Ishikawa (cell line): ENCODE measurements around the gene ACAD11.

Source experiments
- CEBPB ChIP-seq: IDR thresholded peaks from 2 replicates; pipeline ENCODE4 v1.6.1; 2012
- CREB1 ChIP-seq: IDR thresholded peaks from 2 replicates; pipeline ENCODE4 v1.6.1; 2012; ENCODE audit warnings: low read depth
- EP300 ChIP-seq: IDR thresholded peaks from 2 replicates; pipeline ENCODE4 v1.6.1; 2012; ENCODE audit warnings: borderline replicate concordance
- MAX ChIP-seq: IDR thresholded peaks from 2 replicates; pipeline ENCODE4 v1.6.1; 2012
- RAD21 ChIP-seq: IDR thresholded peaks from 2 replicates; pipeline ENCODE4 v1.6.1; 2012; ENCODE audit warnings: low read depth
- REST ChIP-seq: IDR thresholded peaks from 2 replicates; pipeline ENCODE4 v1.6.1; 2012; ENCODE audit warnings: low read depth, mild to moderate bottlenecking
- TAF1 ChIP-seq: IDR thresholded peaks from 2 replicates; pipeline ENCODE4 v1.6.1; 2012; ENCODE audit warnings: low read depth, mild to moderate bottlenecking
- TCF12 ChIP-seq: IDR thresholded peaks from 2 replicates; pipeline ENCODE4 v1.6.1; 2012; ENCODE audit warnings: low read depth
- TEAD4 ChIP-seq: IDR thresholded peaks from 2 replicates; pipeline ENCODE4 v1.6.1; 2012
- USF1 ChIP-seq: IDR thresholded peaks from 2 replicates; pipeline ENCODE4 v1.6.1; 2012
- YY1 ChIP-seq: IDR thresholded peaks from 2 replicates; pipeline ENCODE4 v1.6.1; 2012; ENCODE audit warnings: low read depth
- ZBTB7A ChIP-seq: IDR thresholded peaks from 2 replicates; pipeline ENCODE4 v1.6.1; 2012; ENCODE audit warnings: low read depth

- no peak for TF ChIP-seq CREB1
- TF ChIP-seq MAX, result no peak
- TF ChIP-seq YY1, result no peak
- TF ChIP-seq TCF12, result no peak
- no peak for TF ChIP-seq RAD21
- TF ChIP-seq REST, result no peak
- no peak for TF ChIP-seq TEAD4
- no peak for TF ChIP-seq EP300
- no peak for TF ChIP-seq USF1
- no peak for TF ChIP-seq CEBPB
- no peak for TF ChIP-seq TAF1
- TF ChIP-seq ZBTB7A, result no peak
These were observed 30.4 kb upstream of the ACAD11 start for GRCh38 chr3:132690040-132690439.
